Neuronal stem cell (in vitro differentiated cells): ENCODE results near the gene TIMP2.
A peak's percentile ranks its signal among the peaks of the same experiment; 100 is the strongest.
"Not testable (repeated sequence)": the region's sequence is repeated elsewhere in the genome, so short reads cannot be mapped to it uniquely, and the experiment has no call there.

Source experiments
- DNase-seq: peaks from one replicate; pipeline ENCODE4 v3.0.0-alpha.2; 2013; ENCODE audit warnings: low spot score
- H2AFZ ChIP-seq: one replicate; pipeline ENCODE4 v1.6.1; 2013; ENCODE audit warnings: mild to moderate bottlenecking, low read length, inconsistent platforms
- H2AK5ac ChIP-seq: 2 replicates; pipeline ENCODE4 v1.6.1; 2013; ENCODE audit warnings: low read depth, mild to moderate bottlenecking, inconsistent platforms, low read length, moderate library complexity, mixed read lengths
- H2BK120ac ChIP-seq: 2 replicates; pipeline ENCODE4 v1.6.1; 2013; ENCODE audit warnings: low read depth, mild to moderate bottlenecking, inconsistent platforms, low read length, moderate library complexity, mixed read lengths
- H2BK12ac ChIP-seq: one replicate; pipeline ENCODE4 v1.6.1; 2013; ENCODE audit warnings: low read length, inconsistent platforms
- H2BK15ac ChIP-seq: 2 replicates; pipeline ENCODE4 v1.6.1; 2013; ENCODE audit warnings: mild to moderate bottlenecking, low read length, inconsistent platforms, mixed read lengths
- H2BK5ac ChIP-seq: one replicate; pipeline ENCODE4 v1.6.1; 2013; ENCODE audit warnings: inconsistent platforms, mild to moderate bottlenecking, low read length, moderate library complexity
- H3K14ac ChIP-seq: one replicate; pipeline ENCODE4 v1.6.1; 2013; ENCODE audit warnings: low read length, inconsistent platforms
- H3K18ac ChIP-seq: 2 replicates; pipeline ENCODE4 v1.6.1; 2013; ENCODE audit warnings: low read length, inconsistent platforms
- H3K23ac ChIP-seq: 2 replicates; pipeline ENCODE4 v1.6.1; 2013; ENCODE audit warnings: low read depth, mild to moderate bottlenecking, mixed read lengths, low read length, inconsistent platforms; ENCODE audit not compliant: poor library complexity
- H3K27ac ChIP-seq: replicated peaks from 3 replicates; pipeline ENCODE4 v1.5.1; 2013; ENCODE audit warnings: low read length, inconsistent platforms
- H3K27me3 ChIP-seq, 3 experiments: 2 replicates each; pipeline ENCODE4 v1.6.1; 2013; ENCODE audit warnings: low read length in 3 of 3, mild to moderate bottlenecking in 2 of 3, inconsistent platforms in 1 of 3, low read depth in 1 of 3, mixed read lengths in 1 of 3, moderate library complexity in 1 of 3; ENCODE audit not compliant: control insufficient read depth in 3 of 3, insufficient read depth in 3 of 3
- H3K36me3 ChIP-seq, 2 donors: replicated peaks in 1 of 2; 2 replicates each; pipeline ENCODE4 v1.6.1; 2013; ENCODE audit warnings: low read length in 2 of 2; ENCODE audit not compliant: control insufficient read depth in 2 of 2, insufficient read depth in 2 of 2
- H3K4ac ChIP-seq: 2 replicates; pipeline ENCODE4 v1.6.1; 2013; ENCODE audit warnings: inconsistent platforms, mild to moderate bottlenecking, low read length, moderate library complexity
- H3K4me1 ChIP-seq, 2 donors: 1 replicate in 1 of 2; 2 replicates in 1 of 2; pipeline ENCODE4 v1.6.1; 2013; ENCODE audit warnings: low read length in 2 of 2, low read depth in 1 of 2; ENCODE audit not compliant: control insufficient read depth in 2 of 2, insufficient read depth in 1 of 2
- H3K4me2 ChIP-seq: one replicate; pipeline ENCODE4 v1.6.1; 2013; ENCODE audit warnings: mild to moderate bottlenecking, low read length, inconsistent platforms; ENCODE audit not compliant: insufficient read depth, poor library complexity, severe bottlenecking
- H3K4me3 ChIP-seq, 2 donors: 2 replicates each; pipeline ENCODE4 v1.5.1; 2013; ENCODE audit warnings: low read length in 2 of 2, mild to moderate bottlenecking in 2 of 2, inconsistent platforms in 1 of 2, moderate library complexity in 1 of 2
- H3K79me1 ChIP-seq: one replicate; pipeline ENCODE4 v1.6.1; 2013; ENCODE audit warnings: low read depth, mild to moderate bottlenecking, inconsistent platforms, low read length, moderate library complexity
- H3K9ac ChIP-seq: one replicate; pipeline ENCODE4 v1.6.1; 2013; ENCODE audit warnings: mild to moderate bottlenecking, low read depth, low read length, inconsistent platforms; ENCODE audit not compliant: poor library complexity
- H3K9me3 ChIP-seq, 2 donors: replicated peaks in 1 of 2; 2 replicates each; pipeline versions ENCODE3 to v1.6.1; 2013; ENCODE audit warnings: low read length in 2 of 2, mild to moderate bottlenecking in 2 of 2, inconsistent platforms in 1 of 2, low read depth in 1 of 2, mixed read lengths in 1 of 2, moderate library complexity in 1 of 2; ENCODE audit not compliant: control insufficient read depth in 2 of 2, insufficient read depth in 1 of 2
- H4K8ac ChIP-seq: one replicate; pipeline ENCODE4 v1.6.1; 2013; ENCODE audit warnings: low read depth, mild to moderate bottlenecking, inconsistent platforms, low read length, moderate library complexity
- H4K91ac ChIP-seq: one replicate; pipeline ENCODE4 v1.6.1; 2013; ENCODE audit warnings: low read length, low read depth, mild to moderate bottlenecking, inconsistent platforms; ENCODE audit not compliant: poor library complexity
- WGBS, 2 donors: extraction: QIAGEN DNeasy Blood & Tissue Kit; methylation state at CpG; one replicate each; pipeline ENCODE4 v1.1.7; 2013; ENCODE audit warnings: missing lambda C conversion rate in 2 of 2, mixed read lengths in 1 of 2; ENCODE audit not compliant: insufficient read length in 2 of 2, insufficient replicate concordance in 1 of 2; ENCODE audit errors: extremely low coverage in 2 of 2; 5-methylcytosine and 5-hydroxymethylcytosine counted together

The TIMP2 gene

DNA sequence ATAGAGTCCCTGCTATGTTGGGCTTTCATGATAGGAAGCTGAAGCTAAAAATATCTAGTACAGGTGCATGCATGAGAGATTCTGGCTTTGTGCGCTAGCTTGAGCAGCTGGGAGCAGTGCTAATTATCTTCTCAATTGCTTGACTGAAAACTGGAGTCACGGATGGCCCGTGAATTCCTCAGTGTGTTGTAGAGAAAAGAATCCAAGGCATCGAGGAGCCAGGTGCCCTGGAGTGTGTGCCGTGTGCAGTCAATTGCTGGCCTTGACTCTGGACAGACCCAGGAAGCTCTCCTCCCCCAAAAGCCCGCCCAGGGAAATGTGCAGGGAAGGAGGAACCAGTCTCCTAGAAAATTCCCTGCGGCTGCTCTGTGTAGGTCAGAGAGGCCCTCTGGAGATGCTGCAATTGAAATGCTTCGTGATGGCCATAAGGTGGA is 40.3 kb upstream of the TIMP2 start:
- no CpG with 5 or more reads among the region's 8 CpGs for WGBS, 2 donors
- H3K23ac ChIP-seq = no peak overlapping the region
- H3K9me3 ChIP-seq = peaks cover 0 to 2% of the 10 kb centered on the region in 2 donors
- H2AFZ ChIP-seq = no peak overlapping the region
- no peak overlapping the region for H2AK5ac ChIP-seq
- no peak overlapping the region for H2BK12ac ChIP-seq
- no peak overlapping the region for H4K8ac ChIP-seq
- H3K4me3 ChIP-seq = no peak overlapping the region
- H2BK15ac ChIP-seq = no peak overlapping the region
- no peak overlapping the region for H3K18ac ChIP-seq
- H3K4me2 ChIP-seq = no peak overlapping the region
- no peaks in the 10 kb centered on the region for H3K79me1 ChIP-seq
- H3K27me3 ChIP-seq = no peaks in the 10 kb centered on the region
- H3K14ac ChIP-seq = no peak overlapping the region
- no peak overlapping the region for H3K9ac ChIP-seq
- no peak overlapping the region for H2BK5ac ChIP-seq
- no peak overlapping the region for H3K4ac ChIP-seq
- H3K36me3 ChIP-seq = peaks cover 0 to 9% of the 10 kb centered on the region in 2 donors
- H4K91ac ChIP-seq = no peak overlapping the region
- no peak for DNase-seq
- H3K27ac ChIP-seq = no peak overlapping the region
- no peak overlapping the region for H2BK120ac ChIP-seq
- peaks cover 0 to 2% of the 10 kb centered on the region in 2 donors for H3K4me1 ChIP-seq

DNA sequence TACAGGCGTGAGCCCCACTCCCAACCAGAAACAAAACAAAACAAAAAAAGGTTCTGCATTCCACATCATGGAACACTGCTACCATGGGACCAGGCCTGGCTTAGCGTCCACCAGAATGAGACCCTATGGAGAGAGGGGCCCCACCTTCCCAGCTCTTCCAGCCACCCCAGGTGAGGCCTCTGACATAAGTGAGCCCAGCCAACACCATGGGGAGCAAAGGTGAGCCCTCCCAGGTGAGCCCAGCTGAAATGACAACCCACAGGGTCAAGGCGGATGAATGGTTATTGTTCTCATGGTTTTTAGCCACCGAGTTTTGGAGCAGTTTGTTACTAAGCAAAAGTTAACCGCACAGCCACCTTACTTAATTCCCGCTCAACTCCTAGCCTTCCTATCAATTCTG is 38.2 kb upstream of the TIMP2 start:
- H3K18ac ChIP-seq = no peak overlapping the region
- H2BK12ac ChIP-seq = no peak overlapping the region
- H2AFZ ChIP-seq = no peak overlapping the region
- WGBS, 2 donors = 100% methylated on average over 1 of the region's 6 CpGs; no CpG with 5 or more reads in 1 of the 2 donors
- H3K4me2 ChIP-seq = no peak overlapping the region
- H3K36me3 ChIP-seq = peaks cover 0 to 3% of the 10 kb centered on the region in 2 donors
- peaks cover 0 to 2% of the 10 kb centered on the region in 2 donors for H3K9me3 ChIP-seq
- H2BK5ac ChIP-seq = no peak overlapping the region
- DNase-seq = no peak
- H2BK15ac ChIP-seq = no peak overlapping the region
- no peak overlapping the region for H3K23ac ChIP-seq
- no peak overlapping the region for H3K9ac ChIP-seq
- no peaks in the 10 kb centered on the region for H3K79me1 ChIP-seq
- no peak overlapping the region for H3K4ac ChIP-seq
- peaks cover 1 to 2% of the 10 kb centered on the region in 2 donors for H3K4me1 ChIP-seq
- no peak overlapping the region for H3K4me3 ChIP-seq
- no peak overlapping the region for H4K91ac ChIP-seq
- H3K27me3 ChIP-seq = no peaks in the 10 kb centered on the region
- H3K27ac ChIP-seq = no peak overlapping the region
- no peak overlapping the region for H3K14ac ChIP-seq
- no peak overlapping the region for H2AK5ac ChIP-seq
- H4K8ac ChIP-seq = no peak overlapping the region
- H2BK120ac ChIP-seq = no peak overlapping the region

DNA sequence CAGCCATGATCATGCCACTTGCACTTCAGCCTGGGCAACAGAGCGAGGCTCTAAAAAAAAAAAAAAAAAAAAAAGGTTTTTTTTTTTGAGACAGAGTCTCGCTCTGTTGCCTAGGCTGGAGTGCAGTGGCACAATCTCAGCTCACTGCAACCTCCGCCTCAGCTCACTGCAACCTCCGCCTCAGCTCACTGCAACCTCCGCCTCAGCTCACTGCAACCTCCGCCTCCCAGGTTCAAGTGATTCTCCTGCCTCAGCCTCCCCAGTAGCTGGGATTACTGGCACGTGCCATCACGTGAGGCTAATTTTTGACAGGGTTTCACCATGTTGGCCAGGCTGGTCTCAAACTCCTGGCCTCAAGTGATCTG is 37.8 kb upstream of the TIMP2 start:
- H3K23ac ChIP-seq, H3K4me2 ChIP-seq, H3K9ac ChIP-seq, H2BK15ac ChIP-seq, H4K8ac ChIP-seq, H3K79me1 ChIP-seq, H3K18ac ChIP-seq, H2BK5ac ChIP-seq, H3K4me3 ChIP-seq, DNase-seq, H2AK5ac ChIP-seq, H2BK120ac ChIP-seq, H3K4ac ChIP-seq, H3K4me1 ChIP-seq, H2BK12ac ChIP-seq, H3K27ac ChIP-seq, H3K14ac ChIP-seq, H2AFZ ChIP-seq, H3K27me3 ChIP-seq, H3K9me3 ChIP-seq, H3K36me3 ChIP-seq, H4K91ac ChIP-seq: not testable (repeated sequence)
- WGBS, 2 donors = no CpG with 5 or more reads among the region's 8 CpGs

DNA sequence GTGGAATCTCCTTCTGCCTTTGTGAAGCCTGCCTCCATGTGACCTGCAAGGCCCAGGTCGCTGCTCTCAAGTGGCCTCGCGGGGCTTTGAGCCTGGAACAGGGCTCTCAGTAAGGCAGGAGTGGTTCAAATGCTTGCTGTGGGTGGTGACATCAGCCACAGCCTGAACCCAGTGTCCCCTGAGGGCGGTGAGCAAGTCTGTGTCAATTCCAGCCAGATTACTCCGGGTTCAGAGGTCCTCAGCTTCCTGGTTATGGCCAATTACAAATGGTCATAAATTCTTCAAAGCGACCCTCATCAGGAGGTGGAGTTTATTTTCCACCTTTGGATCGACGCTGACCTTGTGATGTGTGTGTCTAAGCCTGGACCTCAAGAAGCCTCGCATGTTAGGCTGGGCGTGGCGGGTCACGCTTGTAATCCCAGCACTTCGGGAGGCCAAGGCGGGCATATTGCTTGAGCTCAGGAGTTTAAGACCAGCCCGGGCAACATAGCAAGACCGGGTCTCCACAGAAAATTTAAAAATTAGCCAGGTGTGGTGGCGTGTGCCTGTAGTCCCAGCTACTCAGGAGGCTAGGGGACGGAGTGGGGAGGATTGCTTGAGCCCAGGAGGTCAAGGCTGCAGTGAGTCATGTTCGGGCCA is 37.3 kb upstream of the TIMP2 start:
- no peaks in the 10 kb centered on the region for H3K27me3 ChIP-seq
- no peak overlapping the region for H4K8ac ChIP-seq
- H3K27ac ChIP-seq = no peak overlapping the region
- H3K36me3 ChIP-seq = no peaks in the 10 kb centered on the region
- H3K9me3 ChIP-seq = no peaks in the 10 kb centered on the region
- H3K9ac ChIP-seq = no peak overlapping the region
- no peaks in the 10 kb centered on the region for H3K79me1 ChIP-seq
- H3K14ac ChIP-seq = no peak overlapping the region
- peaks cover 2 to 4% of the 10 kb centered on the region in 2 donors for H3K4me1 ChIP-seq
- H2BK15ac ChIP-seq = peak overlapping the region; percentile 11
- no peak overlapping the region for H3K4me3 ChIP-seq
- H2BK12ac ChIP-seq = no peak overlapping the region
- H2AK5ac ChIP-seq = no peak overlapping the region
- peak overlapping the region; percentile 68 for H2AFZ ChIP-seq
- no peak overlapping the region for H4K91ac ChIP-seq
- WGBS, 2 donors = no CpG with 5 or more reads among the region's 19 CpGs
- H2BK120ac ChIP-seq = no peak overlapping the region
- H3K4me2 ChIP-seq = no peak overlapping the region
- no peak for DNase-seq
- peak overlapping the region; percentile 23 for H3K23ac ChIP-seq
- no peak overlapping the region for H2BK5ac ChIP-seq
- H3K4ac ChIP-seq = no peak overlapping the region
- H3K18ac ChIP-seq = no peak overlapping the region
